Adrenal gland (tissue), 5 donors: ENCODE data around the gene KCNT1.

Source experiments
- CTCF ChIP-seq, 6 experiments: fragments of 450-650 bp in 4 of 6; fragments of 200-600 bp in 2 of 6; sonication (generic) in 1 of 6; IDR thresholded peaks; 1 replicate in 5 of 6; 2 replicates in 1 of 6; pipeline versions ENCODE4 v1.5.1 to v1.8.0; 2016 to 2021; ENCODE audit warnings: antibody characterized with exemption in 6 of 6, mild to moderate bottlenecking in 2 of 6, moderate library complexity in 1 of 6
- POLR2A ChIP-seq, 2 donors: fragments of 450-650 bp; IDR thresholded peaks; one replicate each; pipeline ENCODE4 v1.6.1; 2017; ENCODE audit warnings: antibody characterized with exemption in 2 of 2, mild to moderate bottlenecking in 2 of 2, moderate library complexity in 1 of 2
- donor health status: DM: no; HTN: no; CAD: no.

GRCh38 chr9:135793221-135794056 is 91.5 kb downstream of the KCNT1 start:
- TF ChIP-seq CTCF (IDR thresholded peaks at IDR 0.05) (no peak), POLR2A (IDR thresholded peaks at IDR 0.05) (no peak)
